GM12865 (cell line): ENCODE results near the gene FGD5.

Experiments used
- DNase-seq: peaks from one replicate; pipeline ENCODE4 v3.0.0; 2010; ENCODE audit warnings: low read depth
- H3K4me3 ChIP-seq: 2 replicates; pipeline ENCODE4 v1.5.1; 2011; ENCODE audit warnings: mild to moderate bottlenecking, low read depth, low read length, control low read depth
- TF ChIP-seq, protein P1 (sequence below): IDR thresholded peaks from 2 replicates; pipeline ENCODE4 v1.5.1; 2011; ENCODE audit warnings: low read length, control low read depth, low read depth, inconsistent platforms; ENCODE audit not compliant: insufficient read depth; ENCODE audit errors: missing control alignments

Gene FGD5

GRCh38 chr3:14795996-14796395 is 22.8 kb upstream of the FGD5 start:
- TF ChIP-seq, protein P1, sequence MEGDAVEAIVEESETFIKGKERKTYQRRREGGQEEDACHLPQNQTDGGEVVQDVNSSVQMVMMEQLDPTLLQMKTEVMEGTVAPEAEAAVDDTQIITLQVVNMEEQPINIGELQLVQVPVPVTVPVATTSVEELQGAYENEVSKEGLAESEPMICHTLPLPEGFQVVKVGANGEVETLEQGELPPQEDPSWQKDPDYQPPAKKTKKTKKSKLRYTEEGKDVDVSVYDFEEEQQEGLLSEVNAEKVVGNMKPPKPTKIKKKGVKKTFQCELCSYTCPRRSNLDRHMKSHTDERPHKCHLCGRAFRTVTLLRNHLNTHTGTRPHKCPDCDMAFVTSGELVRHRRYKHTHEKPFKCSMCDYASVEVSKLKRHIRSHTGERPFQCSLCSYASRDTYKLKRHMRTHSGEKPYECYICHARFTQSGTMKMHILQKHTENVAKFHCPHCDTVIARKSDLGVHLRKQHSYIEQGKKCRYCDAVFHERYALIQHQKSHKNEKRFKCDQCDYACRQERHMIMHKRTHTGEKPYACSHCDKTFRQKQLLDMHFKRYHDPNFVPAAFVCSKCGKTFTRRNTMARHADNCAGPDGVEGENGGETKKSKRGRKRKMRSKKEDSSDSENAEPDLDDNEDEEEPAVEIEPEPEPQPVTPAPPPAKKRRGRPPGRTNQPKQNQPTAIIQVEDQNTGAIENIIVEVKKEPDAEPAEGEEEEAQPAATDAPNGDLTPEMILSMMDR: no peak
- H3K4me3 ChIP-seq: no peak overlapping the region
- no peak for DNase-seq

- no peak for DNase-seq
- H3K4me3 ChIP-seq: no peak overlapping the region
- TF ChIP-seq, protein P1: no peak
Measured at GRCh38 chr3:14796403-14797077, 22.2 kb upstream of the FGD5 start.

GRCh38 chr3:14797731-14798130 is 21.0 kb upstream of the FGD5 start:
- TF ChIP-seq, protein P1: no peak
- no peak overlapping the region for H3K4me3 ChIP-seq
- no peak for DNase-seq

DNA sequence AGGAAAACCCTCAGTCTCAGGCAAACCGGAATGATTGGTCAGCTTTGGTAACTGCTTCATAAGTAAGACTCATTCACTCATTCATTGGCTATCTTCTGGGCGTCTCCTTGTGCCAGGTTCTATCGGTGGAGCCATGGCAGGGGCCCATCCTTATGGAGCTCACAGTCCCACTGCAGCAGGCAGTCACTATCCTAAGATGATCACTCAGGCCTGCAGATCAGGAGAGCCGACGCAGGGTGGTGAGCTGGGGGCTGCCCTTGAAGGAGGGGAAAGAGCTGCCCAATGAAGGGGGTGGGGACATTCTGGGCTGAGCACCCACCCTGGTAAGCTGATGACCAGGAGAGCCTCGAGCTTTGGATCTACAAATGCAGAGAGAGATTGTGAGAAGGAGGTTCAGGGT is 20.5 kb upstream of the FGD5 start:
- TF ChIP-seq, protein P1: no peak
- no peak overlapping the region for H3K4me3 ChIP-seq
- DNase-seq: no peak

- TF ChIP-seq, protein P1: no peak
- no peak for DNase-seq
- H3K4me3 ChIP-seq: no peak overlapping the region
Measured at GRCh38 chr3:14799146-14799545, 19.6 kb upstream of the FGD5 start.

GRCh38 chr3:14801031-14801430 is 17.7 kb upstream of the FGD5 start:
- TF ChIP-seq, protein P1: no peak
- no peak for DNase-seq
- no peak overlapping the region for H3K4me3 ChIP-seq
